Retina (tissue), 1 donor: ENCODE data around the gene HDAC9.
"Not testable (repeated sequence)": the region's sequence is repeated elsewhere in the genome, so short reads cannot be mapped to it uniquely, and the experiment has no call there.

ENCODE experiments used
- DNase-seq: peaks from one replicate; pipeline ENCODE4 v3.0.0-alpha.2; 2016

Gene HDAC9

DNA sequence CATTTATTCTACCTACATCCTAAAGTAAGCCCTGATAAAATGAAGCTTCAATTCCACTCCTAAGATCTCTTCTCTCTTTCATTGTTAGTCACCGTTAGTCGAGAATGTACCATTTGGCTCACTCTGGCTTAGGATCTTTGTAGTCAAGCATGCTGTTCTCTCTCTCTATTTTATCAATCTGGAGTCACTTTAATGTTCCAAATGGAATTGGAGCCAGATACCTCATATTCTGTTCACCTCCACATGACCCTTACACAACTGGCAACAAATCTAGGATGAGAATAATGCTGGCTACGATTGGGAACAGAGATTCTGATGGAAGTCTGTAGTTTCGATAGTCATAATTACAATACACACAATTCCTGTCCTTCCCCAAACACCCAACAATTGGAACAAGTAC lies 408.1 kb downstream of the HDAC9 start:
- DNase-seq: no peak

DNA sequence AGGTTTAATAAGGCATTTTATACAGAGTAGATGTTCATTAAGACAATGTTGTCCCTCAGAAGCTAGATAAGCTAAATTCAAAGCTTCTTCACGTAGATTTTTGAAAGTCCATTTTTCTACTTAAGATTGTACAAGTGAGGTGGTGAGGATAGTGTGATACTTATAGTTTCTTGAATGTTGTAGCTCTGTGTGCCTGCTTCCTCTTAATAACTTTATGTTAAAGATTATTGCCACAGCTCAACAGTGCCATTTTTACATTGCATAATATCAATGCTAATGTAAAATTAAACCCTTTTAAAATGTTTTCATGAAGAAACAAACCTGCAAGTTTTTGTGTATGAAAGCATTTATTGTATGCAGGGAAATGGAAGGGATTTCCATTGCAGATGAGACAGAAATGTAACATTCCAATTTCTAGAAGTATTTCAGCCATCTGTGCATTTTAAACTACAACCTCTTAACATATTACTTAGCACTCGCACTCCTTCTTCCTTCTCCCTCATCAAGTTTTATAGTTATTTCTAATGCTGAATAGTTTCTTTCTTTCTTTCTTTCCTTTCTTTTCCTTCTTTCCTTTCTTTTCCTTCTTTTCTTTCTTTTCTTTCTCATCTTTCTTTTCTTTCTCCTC lies 409.9 kb downstream of the HDAC9 start:
- DNase-seq: no peak

DNA sequence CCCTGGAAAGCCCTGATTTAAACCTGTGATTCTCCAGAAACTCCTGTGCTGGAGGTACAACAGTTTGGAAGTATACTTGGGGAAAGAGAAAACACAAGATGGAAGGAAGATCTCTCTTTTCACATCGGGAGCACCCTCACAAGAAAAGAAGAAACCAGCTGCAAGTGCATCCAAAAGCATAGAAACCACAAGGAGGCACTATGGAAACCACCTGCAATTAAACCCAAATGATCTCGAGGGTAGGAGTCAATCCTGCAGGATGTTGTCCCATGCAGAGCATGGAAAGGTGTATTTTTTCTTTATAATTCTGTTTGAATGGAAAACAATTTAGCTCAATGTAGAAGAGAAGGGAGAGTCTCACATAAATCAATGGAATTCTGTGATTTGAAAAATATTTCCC lies 411.4 kb downstream of the HDAC9 start:
- no peak for DNase-seq

DNA sequence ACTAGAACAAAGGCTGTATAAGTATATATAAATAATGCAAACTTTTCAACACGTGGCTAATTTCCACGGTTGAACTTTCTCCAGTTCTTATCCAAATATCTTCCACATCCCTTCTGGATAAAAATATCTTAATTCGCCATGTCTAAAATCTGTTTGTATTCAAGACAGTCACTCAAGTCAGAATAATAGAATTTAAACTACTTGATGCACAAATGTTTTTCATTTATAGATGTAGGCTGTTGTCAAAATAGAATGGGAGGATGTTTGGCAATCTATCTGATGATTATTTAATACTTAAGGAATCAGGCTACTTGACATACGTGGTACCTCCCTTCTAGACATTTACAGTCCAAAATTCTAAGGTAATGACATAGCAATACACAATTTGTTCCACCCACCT lies 417.6 kb downstream of the HDAC9 start:
- DNase-seq: no peak

DNA sequence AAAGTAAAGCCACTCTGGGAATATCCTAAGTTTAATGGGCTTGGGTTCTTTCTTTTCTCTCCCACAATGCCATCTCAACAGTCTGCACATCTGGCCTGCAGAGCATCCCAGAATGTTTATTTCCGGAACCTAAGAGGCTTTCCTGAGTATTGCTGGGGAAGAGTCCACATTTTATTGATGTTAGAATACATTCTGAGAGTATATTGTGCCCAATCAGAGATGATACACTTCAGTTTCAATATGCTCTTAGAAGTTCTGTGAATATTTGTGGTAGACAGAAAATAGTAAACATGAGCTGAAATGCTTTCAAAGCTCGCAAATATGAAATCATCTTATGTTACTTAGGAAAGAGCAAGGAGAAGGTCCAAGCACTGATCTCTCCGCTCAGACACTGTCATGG lies 421.3 kb downstream of the HDAC9 start:
- no peak for DNase-seq

DNA sequence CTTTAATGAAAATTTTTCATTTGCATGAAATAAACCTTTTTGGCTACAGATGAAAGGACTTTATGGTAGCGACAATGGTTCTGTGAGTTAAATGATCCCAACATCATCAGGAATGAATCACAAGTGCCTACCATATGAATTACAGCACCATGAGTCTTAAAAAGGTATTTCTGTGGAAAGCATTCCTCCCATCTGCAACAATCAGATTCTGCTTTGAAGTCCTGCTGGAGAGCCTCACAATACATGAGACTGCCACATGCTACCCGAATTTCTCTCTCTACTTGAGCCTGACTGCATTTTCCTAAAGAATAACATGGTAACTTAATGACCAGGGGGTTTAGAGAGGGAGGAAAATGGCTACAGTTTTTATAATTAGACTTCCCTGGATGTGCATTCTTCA lies 431.6 kb downstream of the HDAC9 start:
- DNase-seq: no peak

DNA sequence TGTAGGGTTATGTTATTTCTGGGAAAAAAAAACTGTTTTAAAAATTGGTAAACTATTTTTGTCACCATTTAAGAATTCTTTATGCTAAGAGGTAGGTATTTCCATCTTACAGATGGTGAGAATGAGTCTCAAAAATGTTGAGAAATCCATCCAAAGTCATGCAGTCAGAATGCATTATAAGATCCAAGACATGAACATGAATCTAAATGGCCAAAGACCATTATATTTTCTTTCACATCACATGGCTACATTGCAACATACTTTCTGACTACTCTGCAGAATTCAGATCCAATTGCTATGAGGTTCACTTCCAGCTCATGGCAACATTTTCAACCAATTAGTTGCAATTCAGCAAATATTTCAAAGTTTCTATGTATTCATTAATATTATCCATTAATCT lies 440.7 kb downstream of the HDAC9 start:
- DNase-seq: no peak

DNA sequence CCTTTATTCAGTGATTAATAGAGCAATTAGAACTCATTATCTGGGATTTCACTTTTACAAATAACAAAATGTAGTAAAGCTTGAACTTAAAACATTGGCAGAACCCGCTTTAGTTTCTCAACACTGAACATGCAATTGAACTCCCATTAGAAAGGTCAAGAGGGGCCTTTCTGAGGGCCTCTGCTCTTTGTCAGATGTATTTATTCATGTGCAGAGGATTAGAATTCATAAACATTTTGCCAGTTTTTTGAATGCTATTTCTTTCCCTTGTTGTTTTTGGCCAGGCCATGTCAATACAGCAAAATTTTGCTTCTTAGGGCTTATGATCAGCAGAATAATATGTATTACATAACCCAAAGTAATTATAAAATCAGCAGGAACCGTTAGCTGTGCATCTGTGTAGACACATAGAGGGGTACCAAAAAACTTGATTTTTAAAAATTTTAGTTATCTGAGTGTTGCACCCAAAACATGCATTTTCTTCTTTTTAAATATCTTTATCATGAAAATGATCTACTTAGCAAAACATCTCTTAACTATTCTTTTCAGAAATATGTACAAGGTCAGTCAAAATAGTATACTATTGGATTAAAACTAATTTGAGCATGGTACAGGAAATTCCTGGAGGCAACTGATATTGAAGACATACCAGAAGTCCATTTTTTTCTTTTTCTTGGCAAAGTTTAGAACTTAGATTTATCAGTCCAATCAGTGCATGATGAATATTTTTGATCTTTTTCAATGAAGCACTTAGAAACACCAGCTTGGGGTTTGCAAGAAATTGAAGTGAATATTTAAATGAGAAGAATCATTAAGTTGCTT lies 444.4 kb downstream of the HDAC9 start:
- no peak for DNase-seq

DNA sequence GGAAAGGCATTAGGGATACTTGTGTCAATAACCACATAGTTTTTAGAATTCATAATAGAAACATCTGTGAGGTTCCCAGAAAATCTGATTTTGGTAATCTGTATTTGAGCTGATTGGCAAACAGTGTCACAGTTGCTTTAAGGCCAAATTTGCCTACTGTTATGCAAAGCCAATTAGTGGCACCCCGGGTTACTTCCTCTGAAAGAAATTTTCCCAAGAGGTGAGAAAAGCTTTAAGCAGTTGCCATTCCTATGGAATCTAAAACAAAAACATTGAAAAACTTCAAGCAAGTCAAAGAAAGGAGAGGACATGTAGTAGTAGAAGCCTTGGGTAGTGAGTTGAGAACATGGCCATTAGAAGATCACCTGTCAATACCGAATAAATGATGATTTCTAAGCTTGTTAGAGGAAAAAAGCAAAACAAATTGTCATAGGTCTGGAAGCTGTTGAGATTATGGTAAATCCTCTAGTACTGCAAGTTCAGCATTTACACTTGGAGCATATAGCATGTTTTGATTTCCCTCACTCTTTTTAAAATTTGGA lies 445.1 kb downstream of the HDAC9 start:
- DNase-seq: no peak

DNA sequence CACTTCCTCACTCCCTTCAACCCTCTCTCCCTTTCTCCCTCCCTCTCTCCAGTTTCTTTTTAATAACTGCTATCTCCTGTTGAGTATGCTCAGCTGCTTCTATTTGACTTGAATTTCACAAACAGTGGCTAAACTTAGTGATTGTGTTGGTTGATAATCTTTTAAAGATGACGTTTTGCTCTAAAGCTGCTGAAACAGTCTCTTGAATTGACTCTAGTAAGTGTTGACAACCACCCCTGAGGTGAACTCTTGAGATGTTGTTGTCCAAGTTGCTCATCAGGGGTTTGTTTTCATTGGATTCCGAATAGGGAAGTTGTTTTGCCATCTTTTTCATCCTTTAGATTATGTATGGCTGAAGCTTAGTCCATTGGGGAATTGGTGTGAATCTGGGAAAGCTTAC lies 445.7 kb downstream of the HDAC9 start:
- DNase-seq: no peak

DNA sequence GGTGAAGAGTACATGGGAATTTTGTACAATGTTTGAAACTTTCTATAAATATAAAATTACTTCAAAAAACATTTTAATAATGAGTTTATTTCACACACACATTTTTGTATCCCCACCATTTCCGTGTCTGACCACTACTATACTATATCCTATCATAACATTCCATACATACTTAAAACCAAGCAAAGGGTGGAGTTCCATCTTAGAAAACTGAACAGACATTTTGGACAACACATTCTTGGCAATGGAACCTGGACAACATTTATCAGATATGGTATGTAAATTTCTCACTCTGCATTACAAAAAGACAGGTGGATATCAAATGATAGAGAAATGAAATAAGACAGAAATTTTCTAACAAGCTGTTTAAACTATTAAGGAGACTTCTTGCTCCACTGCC lies 453.0 kb downstream of the HDAC9 start:
- DNase-seq: no peak

DNA sequence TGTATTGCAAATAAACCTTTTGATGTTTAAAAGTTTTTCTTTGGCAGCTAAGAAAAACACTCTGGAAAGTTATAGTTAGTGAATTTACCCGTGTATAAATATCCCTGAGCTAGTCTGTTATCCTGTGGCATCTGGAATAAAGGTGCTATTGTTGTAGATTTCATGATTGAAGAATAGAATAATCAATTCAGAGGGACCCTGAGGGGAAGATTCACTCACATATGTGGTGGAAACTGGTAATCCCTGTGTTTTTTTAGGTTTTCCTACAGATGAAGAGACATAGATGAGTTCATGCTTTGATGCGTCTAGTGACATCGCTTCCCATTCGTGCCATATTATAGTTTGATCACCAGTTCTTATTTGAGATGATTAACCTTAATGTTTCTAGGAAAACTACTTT lies 457.3 kb downstream of the HDAC9 start:
- DNase-seq: no peak

DNA sequence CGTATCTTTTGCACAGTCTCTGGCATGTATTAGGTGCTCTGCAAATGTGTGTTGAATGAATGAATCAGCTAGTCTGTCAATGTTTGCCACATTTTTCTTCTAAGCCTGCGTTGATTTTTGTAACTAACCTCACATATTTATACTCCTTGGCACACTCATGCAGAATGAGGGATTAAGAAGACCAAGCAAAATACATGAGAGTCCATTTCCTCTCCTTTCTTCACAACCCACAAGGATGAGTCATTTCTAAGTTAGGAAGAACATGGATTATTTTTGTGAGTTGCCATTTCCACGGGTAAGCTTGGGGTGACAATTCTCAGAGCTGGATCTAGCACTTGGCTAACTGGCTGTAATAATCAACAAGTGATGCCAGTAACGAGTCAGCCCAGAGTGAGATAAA lies 463.1 kb downstream of the HDAC9 start:
- DNase-seq: no peak

DNA sequence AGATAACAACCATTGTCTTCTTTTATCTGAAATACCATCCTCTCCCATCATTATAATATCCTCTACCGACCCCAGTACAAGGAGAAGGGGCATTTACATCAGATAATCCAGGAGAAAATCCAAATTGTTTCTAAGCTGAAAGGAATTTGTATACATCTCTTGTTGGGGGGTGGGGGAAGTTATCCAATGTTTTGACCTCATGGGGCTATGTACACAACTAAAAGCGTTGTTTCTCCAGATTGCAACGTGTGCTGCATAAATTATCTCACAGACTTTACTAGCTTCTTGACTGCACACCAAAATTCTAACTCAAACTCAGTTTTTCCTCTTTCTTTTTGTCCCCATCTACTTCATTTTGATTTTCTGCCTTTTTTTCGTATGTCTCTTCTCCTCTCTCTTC lies 465.2 kb downstream of the HDAC9 start:
- no peak for DNase-seq

DNA sequence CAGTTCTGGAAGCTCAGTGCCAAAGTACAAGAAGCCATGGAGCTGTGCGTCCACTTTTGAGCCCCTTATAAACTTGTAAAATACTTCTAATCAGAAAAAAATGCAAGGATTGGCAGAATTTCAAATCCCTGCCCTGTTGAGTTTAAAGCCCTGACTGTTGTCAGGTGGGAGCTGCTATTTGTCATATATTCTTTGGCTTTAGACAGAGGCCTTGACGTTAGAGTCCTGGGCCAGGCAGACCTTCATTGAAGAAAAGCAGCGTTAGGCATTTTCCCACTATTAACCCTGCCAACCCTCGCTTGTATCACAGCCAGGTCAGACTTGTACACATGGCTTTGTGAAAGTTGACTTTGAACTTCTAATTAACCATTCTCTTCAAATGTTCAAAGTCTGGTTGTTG lies 466.5 kb downstream of the HDAC9 start:
- no peak for DNase-seq

DNA sequence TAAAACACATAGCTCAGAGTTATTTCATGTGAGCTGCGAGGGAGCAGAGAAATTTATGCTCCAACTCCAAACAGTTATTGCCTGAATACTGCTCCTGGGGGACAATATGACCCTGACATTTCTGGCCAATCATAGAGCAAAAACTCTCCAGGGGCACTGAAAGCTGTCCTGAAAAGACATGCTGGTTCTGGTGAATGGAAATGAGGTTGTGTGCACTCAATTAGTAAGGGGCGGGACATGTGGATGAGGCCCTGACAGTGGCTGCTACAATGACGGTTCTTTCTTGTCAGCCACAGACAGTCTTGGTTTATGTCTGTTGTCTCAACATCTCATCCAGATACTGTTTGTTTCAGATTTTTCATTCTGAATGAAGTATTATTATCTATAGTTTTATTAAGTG lies 470.1 kb downstream of the HDAC9 start:
- DNase-seq: no peak

DNA sequence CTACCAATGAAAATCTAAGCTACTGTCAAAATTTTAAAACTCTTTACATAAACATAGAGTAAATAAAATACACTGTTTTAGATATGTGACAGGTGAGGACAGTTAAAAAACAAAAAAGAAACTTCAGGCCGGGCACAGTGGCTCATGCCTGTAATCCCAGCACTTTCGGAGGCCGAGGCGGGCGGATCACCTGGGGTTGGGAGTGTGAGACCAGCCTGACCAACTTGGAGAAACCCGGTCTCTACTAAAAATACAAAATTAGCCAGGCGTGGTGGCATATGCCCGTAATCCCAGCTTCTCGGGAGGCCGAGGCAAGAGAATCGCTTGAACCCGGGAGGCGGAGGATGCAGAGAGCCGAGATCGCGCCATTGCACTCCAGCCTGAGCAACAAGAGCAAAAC lies 472.2 kb downstream of the HDAC9 start:
- DNase-seq: not testable (repeated sequence)

DNA sequence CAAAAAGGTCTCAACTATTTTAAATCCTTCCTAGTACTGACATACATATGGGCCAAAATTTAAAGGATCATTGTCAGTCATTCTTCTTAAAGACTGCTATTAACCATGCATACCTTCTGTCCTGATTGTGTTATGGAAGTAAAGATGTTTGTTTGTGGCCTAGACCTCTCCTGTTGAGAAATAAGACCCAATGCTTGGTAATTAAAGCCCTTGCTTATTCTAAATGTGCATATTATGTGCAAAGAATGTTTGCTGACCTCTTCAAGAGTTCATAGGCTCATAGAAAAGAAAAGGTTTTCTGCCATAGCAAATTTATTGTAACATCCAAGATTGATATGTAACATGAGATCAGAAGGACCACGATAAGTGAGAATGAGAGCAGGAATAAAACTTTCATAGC lies 476.3 kb downstream of the HDAC9 start:
- DNase-seq: no peak

DNA sequence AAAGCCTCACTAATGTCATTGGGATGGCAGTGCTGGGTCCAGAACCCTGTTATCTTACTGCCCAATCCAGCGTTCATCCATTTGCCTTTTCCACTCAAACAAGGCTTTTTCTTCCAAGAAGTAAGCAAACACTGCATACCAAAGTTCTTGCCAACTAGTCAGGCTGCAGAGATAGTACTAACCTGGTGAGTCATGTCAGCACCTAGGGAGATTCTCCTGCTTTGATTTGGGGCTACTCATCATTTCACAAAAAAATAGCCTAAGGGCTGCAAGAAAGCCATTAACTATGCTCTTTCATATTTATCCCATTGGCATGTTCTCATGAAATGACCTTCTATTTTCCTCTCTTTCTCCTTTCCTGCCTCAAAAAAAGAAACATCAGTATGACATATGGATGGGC lies 479.3 kb downstream of the HDAC9 start:
- DNase-seq: no peak

DNA sequence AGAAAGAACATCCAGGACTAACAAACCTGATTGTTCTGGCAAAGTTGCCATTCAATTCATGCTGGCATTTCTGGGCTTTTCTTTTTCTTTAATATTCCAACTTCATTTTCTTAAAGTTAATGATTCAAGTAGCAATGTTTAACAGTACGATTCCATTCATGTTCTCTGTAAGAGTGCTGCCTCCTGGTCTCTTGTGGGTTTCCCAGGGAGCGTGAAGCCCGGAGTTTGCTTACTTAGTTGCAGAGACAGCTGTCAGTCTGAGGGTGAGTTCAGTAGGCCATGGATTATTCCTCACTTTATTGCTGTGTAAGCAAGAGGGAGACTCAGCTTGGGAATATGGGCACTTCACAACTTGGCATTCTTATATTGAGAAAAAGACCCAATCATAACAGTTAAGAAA lies 479.7 kb downstream of the HDAC9 start:
- no peak for DNase-seq

DNA sequence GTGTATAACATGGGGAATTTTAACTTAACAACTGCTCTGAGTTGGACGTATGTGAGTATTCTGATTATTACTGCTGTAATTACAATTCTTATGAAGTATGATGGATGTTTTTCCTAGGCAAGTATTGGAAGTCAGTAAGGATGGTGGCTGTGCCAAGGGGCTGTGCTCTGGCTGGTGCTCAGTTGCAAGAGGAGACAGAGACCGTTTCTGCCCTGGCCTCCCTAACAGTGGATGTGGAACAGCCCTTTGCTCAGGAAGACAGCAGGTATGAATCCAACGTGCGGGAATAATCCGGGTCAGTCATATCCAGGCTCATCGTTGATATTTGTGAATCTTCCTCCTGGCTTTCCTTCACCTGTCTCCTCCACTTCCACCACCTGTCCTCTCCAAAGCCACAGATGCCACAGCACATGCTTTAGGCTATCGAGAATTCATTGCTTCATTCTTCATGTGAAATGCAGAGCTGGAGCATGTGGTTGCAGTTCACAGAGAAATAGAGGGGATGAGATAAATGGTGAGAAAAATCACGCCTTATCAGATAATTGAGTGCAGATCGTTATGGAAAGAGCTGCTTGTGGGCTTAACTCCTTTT lies 480.2 kb downstream of the HDAC9 start:
- no peak for DNase-seq

DNA sequence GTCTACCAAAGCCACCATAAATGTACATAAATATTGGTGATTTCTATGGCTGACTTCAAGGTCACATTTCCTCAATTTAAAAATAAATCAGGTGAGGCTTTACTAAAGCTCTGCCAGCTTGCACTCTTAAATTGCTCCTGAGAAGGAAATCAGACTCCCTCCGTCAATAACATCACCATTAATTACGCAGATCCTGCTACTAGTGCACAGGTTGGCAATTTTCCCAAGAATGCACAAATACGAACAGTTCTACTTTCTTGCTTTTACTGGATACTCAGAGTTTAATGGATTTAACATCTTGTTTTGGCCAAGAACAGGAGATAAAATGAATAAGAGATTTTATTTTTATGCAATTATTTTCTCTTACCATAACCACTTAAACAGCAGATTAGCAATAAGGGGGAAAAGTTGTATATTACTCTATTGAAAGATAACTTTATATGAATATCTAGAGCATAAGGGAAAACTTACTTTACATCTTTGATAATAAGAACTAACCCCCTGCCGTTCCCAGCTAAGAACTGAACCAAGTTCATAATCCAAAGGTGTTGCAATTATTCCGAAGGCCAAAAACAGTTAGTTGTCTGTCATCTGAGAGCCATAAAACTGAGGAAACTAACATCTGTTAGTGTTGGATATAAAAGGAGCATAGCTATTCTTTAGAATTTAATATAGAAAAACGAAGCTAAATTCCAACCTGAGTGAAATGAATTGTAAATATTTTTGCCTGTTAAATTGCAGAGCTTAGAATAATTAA lies 481.3 kb downstream of the HDAC9 start:
- no peak for DNase-seq

DNA sequence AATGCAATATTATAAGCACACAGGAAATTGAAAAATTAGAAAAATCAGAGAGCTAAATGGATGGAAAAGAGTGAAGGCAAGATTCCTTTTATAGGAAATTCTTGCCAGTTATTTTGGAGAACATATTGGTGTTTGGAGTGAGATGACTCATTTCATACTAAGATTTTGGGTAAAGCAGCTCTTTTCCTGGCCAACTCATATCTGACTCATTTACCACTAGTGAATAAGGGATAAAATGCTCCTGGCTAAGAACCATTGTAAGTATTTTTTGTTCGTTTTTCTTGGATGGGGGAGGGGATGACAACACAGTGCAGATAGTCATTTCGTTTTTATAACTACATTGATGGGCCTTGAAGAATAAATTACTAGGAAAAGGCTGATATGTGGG lies 482.6 kb downstream of the HDAC9 start:
- no peak for DNase-seq
